Right lobe of liver (tissue), 6 donors: ENCODE data around the gene TXNDC2. TPM values are rescaled to one million over a fixed set of nuclear protein-coding genes. Genes with fewer than 3 reads are reported as not detected.
A peak's percentile ranks its signal among the peaks of the same experiment; 100 is the strongest.

ENCODE experiments used
- ATAC-seq, 4 donors: fragments of 200-7000 bp; cut with Tn5 transposase; one replicate each; pipeline ENCODE4 v1.9.1; 2020; ENCODE audit warnings: mild to moderate bottlenecking in 4 of 4, moderate library complexity in 4 of 4
- DNase-seq, 3 donors: peaks; one replicate each; pipeline ENCODE4 v3.0.0-alpha.2; 2020
- H3K27ac ChIP-seq, 3 donors: fragments of 200-600 bp; one replicate each; pipeline ENCODE4 v1.8.0; 2022
- H3K27me3 ChIP-seq, 2 donors: fragments of 200-600 bp; one replicate each; pipeline ENCODE4 v1.8.0; 2022
- H3K36me3 ChIP-seq, 4 donors: fragments of 200-600 bp; sonication (generic) in 1 of 4; one replicate each; pipeline versions ENCODE4 v1.5.1 to v1.8.0; 2017 to 2022; ENCODE audit warnings: control low read depth in 1 of 4
- H3K4me1 ChIP-seq, 4 donors: fragments of 200-600 bp; sonication (generic) in 1 of 4; one replicate each; pipeline versions ENCODE4 v1.5.1 to v1.8.0; 2017 to 2022; ENCODE audit warnings: control low read depth in 1 of 4
- H3K4me3 ChIP-seq, 3 donors: fragments of 200-600 bp; one replicate each; pipeline ENCODE4 v1.8.0; 2022
- H3K9me3 ChIP-seq, 4 donors: fragments of 200-600 bp; sonication (generic) in 1 of 4; one replicate each; pipeline versions ENCODE4 v1.5.1 to v1.8.0; 2017 to 2022; ENCODE audit warnings: control low read depth in 1 of 4
- POLR2A ChIP-seq: fragments of 450-650 bp; IDR thresholded peaks from one replicate; pipeline ENCODE4 v1.6.1; 2017; ENCODE audit warnings: antibody characterized with exemption, mild to moderate bottlenecking
- WGBS: methylation state at CpG from one replicate; pipeline ENCODE4 v1.1.6; 2018; ENCODE audit warnings: low coverage, low lambda C conversion rate; ENCODE audit not compliant: insufficient coverage; ENCODE audit errors: missing lambda C conversion rate; 5-methylcytosine and 5-hydroxymethylcytosine counted together
- intact Hi-C, 2 donors: fragments of 100-400 bp; cut with DNase I; formaldehyde crosslinking; loops; one replicate each; pipeline versions ENCODE4 v1.11.2 to v1.14.1; 2022
- total RNA-seq, 6 experiments: library from RNA; depleted of rRNA in 2 of 6; stranded (reverse); fragments of >200 nt in 2 of 6; fragmentation: NEBNext Ultra II Directional in 3 of 6; extraction: Animal tissue kit (Norgen Biotek cat#: 25700) in 3 of 6; gene quantifications; one replicate each; pipeline versions ENCODE4 v1.1.0 to v1.2.4, GENCODE V29; 2016 to 2023
- TF ChIP-seq, protein P1 (sequence below), 4 donors: fragments of 200-600 bp in 3 of 4; fragments of 450-650 bp in 1 of 4; IDR thresholded peaks; one replicate each; pipeline versions ENCODE4 v1.5.1 to v1.8.0; 2016 to 2022; ENCODE audit warnings: antibody characterized with exemption in 4 of 4, mild to moderate bottlenecking in 2 of 4
- donor health status: DM: no; HTN: yes; CAD: no.
- donor health status: DM: no; HTN: no; CAD: no.
- donor health status: DM: no; HTN: no; CAD: no.
- donor health status: DM: no; HTN: yes; CAD: no.
- donor health status: DM: no; HTN: yes; CAD: no.

TXNDC2 gene
- total RNA-seq, 6 experiments from 2014 or later: not detected

DNA sequence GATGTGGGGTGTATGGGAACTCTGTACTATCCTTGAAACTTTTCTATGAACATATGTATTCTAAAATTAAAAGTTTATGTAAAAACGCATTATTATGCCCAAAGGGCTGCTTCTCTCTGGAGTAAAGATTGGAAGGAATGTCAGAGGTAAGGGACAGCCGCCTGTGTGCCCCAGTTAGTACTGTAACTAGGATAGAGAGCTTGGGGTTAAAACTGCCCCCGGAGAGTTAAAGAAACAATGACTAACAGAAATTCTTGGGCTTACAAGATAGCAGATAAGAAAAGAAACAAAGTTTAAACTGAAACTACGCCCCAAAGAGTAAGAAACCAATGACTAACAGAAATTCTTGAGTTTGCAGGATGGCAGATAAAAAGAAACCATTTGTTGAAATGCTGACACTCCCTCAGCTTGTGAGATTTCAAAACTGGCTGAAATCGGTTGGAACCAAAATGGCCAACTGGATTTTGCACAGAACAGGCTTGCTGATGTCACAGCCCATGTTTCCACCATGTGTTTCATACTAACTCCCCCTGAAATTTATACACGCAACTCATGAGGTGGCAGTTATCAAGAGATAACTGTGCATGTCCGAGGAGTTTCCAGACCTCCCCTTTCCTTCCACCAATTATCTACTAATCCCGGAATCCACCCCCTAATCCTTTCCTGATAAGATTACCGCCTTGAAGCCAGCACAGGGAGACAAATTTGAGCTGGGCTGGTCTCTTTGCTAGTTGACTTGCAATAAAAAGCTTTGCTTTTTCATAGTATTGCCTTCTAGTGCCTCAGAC, 8.7 kb upstream of the TXNDC2 start:
- Histone ChIP-seq H3K36me3 (no peaks in the 10 kb centered on the region), H3K27me3 (no peaks in the 10 kb centered on the region), H3K27ac (peak overlapping the region in 2 of 3 donors; percentile 39 to 40), H3K4me3 (no peak overlapping the region), H3K9me3 (no peaks in the 10 kb centered on the region), H3K4me1 (no peaks in the 10 kb centered on the region)
- no peak for TF ChIP-seq POLR2A
- TF ChIP-seq, protein P1, sequence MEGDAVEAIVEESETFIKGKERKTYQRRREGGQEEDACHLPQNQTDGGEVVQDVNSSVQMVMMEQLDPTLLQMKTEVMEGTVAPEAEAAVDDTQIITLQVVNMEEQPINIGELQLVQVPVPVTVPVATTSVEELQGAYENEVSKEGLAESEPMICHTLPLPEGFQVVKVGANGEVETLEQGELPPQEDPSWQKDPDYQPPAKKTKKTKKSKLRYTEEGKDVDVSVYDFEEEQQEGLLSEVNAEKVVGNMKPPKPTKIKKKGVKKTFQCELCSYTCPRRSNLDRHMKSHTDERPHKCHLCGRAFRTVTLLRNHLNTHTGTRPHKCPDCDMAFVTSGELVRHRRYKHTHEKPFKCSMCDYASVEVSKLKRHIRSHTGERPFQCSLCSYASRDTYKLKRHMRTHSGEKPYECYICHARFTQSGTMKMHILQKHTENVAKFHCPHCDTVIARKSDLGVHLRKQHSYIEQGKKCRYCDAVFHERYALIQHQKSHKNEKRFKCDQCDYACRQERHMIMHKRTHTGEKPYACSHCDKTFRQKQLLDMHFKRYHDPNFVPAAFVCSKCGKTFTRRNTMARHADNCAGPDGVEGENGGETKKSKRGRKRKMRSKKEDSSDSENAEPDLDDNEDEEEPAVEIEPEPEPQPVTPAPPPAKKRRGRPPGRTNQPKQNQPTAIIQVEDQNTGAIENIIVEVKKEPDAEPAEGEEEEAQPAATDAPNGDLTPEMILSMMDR (IDR thresholded peaks at IDR 0.05): no peak
- intact Hi-C loops: no loop called here
- 30% methylated on average over 8 of the region's 9 CpGs for WGBS
- ATAC-seq: peak; percentile 58 to 89 (median 66)
- no peak for DNase-seq

DNA sequence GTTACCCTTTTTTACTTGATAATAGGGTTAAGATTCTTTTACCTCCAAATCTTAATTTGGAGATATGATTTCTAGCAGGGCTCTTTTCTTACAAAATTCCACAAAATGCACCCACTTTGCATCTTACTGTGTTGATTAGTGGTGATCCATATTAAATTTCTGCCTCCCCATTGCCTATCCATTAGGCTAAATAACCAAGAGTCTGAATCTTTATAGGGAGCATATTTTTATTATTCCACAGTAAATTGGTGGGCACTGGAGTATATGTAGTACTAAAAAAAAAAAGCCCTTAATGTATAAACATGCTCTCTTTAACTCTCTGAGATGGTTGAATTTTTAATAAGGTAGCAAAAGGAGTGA, 8.1 kb upstream of the TXNDC2 start:
- ATAC-seq: no peak
- intact Hi-C loops: no loop called here
- H3K4me1 ChIP-seq: no peaks in the 10 kb centered on the region
- no peak overlapping the region for H3K27ac ChIP-seq
- no peaks in the 10 kb centered on the region for H3K27me3 ChIP-seq
- no peak overlapping the region for H3K4me3 ChIP-seq
- no peaks in the 10 kb centered on the region for H3K36me3 ChIP-seq
- no peaks in the 10 kb centered on the region for H3K9me3 ChIP-seq
- TF ChIP-seq, protein P1 (IDR thresholded peaks at IDR 0.05): no peak
- no peak for TF ChIP-seq POLR2A
- DNase-seq: no peak

DNA sequence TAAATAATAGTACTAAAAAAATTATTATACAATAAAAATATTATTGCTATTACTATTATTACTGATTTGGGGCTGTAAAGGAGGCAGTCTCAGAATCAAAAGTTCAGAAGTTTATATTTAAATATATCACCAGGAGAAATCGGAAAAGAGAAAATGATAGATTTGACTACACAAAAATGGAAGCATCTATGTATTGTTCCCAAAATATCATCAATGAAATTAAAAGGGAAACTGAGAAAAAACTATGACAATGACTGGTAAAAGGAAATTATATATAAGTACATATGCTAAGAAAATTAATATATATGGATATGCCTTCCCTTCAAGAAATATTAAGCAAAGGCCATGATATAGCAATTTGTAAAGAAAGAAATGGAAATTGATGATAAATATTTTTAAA, 7.7 kb upstream of the TXNDC2 start:
- WGBS: 90% methylated on average over 1 of the region's 1 CpG
- H3K4me1 ChIP-seq: no peaks in the 10 kb centered on the region
- H3K27me3 ChIP-seq: no peaks in the 10 kb centered on the region
- H3K27ac ChIP-seq: no peak overlapping the region
- H3K36me3 ChIP-seq: no peaks in the 10 kb centered on the region
- intact Hi-C loops: no loop called here
- no peaks in the 10 kb centered on the region for H3K9me3 ChIP-seq
- ATAC-seq: no peak
- DNase-seq: no peak
- no peak overlapping the region for H3K4me3 ChIP-seq
- TF ChIP-seq, protein P1 (IDR thresholded peaks at IDR 0.05): no peak
- no peak for TF ChIP-seq POLR2A

DNA sequence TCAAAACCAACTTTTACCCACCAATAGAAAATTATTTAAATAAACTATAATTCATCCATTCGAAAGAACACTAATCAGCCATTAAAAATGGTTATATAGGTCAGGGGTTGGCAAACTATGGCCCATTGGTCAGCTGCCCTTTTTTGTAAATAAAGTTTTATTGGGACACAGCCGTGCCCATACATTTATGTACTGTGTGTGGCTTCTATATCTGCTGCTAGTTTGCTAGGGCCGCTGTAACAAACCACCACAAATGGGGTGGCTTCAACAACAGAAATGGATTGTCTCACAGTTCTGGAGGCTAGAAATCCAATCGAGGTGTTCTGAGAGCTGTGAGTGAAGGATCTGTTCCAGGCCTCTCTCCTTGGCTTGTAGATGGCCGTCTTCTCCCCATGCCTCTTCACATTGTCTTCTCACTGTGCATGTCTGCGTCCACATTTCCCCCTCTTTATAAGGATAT, 7.0 kb upstream of the TXNDC2 start:
- no peak for TF ChIP-seq POLR2A
- TF ChIP-seq, protein P1 (IDR thresholded peaks at IDR 0.05): no peak
- Histone ChIP-seq H3K27me3 (no peaks in the 10 kb centered on the region), H3K27ac (no peak overlapping the region), H3K9me3 (no peaks in the 10 kb centered on the region), H3K4me3 (no peak overlapping the region), H3K4me1 (no peaks in the 10 kb centered on the region), H3K36me3 (no peaks in the 10 kb centered on the region)
- intact Hi-C loops: no loop called here
- 93% methylated on average over 5 of the region's 6 CpGs for WGBS
- DNase-seq (no peak), ATAC-seq (no peak)
